Left ventricle myocardium inferior (tissue), 1 donor: ENCODE measurements around the gene LHFPL6. TPM values are rescaled to one million over a fixed set of nuclear protein-coding genes. Genes with fewer than 3 reads are reported as not detected.

ENCODE experiments used
- DNase-seq: peaks from one replicate; pipeline ENCODE4 v3.0.0-alpha.2; 2020
- H3K27ac ChIP-seq: fragments of 200-600 bp; replicated peaks from 2 replicates; pipeline ENCODE4 v1.8.0; 2021
- H3K27me3 ChIP-seq: fragments of 200-600 bp; 2 replicates; pipeline ENCODE4 v1.8.0; 2021; ENCODE audit warnings: low read depth
- H3K36me3 ChIP-seq: fragments of 200-600 bp; 2 replicates; pipeline ENCODE4 v1.8.0; 2021
- H3K4me1 ChIP-seq: fragments of 200-600 bp; 2 replicates; pipeline ENCODE4 v1.8.0; 2021
- H3K4me3 ChIP-seq: fragments of 200-600 bp; 2 replicates; pipeline ENCODE4 v1.8.0; 2021; ENCODE audit warnings: mild to moderate bottlenecking, moderate library complexity
- H3K9me3 ChIP-seq: fragments of 200-600 bp; replicated peaks from 2 replicates; pipeline ENCODE4 v1.8.0; 2021
- CTCF ChIP-seq: fragments of 200-600 bp; IDR thresholded peaks from 2 replicates; pipeline ENCODE4 v1.8.0; 2021; ENCODE audit warnings: antibody characterized with exemption, mild to moderate bottlenecking, borderline replicate concordance
- intact Hi-C: fragments of 100-400 bp; cut with micrococcal nuclease; formaldehyde crosslinking; loops from one replicate; pipeline ENCODE4 v1.11.0; 2022
- total RNA-seq: library from RNA; stranded (reverse); fragmentation: NEBNext Ultra II Directional; extraction: Animal tissue kit (Norgen Biotek cat#: 25700); gene quantifications from one replicate; pipeline ENCODE4 v1.2.1, GENCODE V29; 2021
- donor health status: DM: no; HTN: yes; CAD: no; lungs with severe emphysema.

LHFPL6 gene
- total RNA-seq, 1 donor from 2014 or later, result 51.4 TPM

DNA sequence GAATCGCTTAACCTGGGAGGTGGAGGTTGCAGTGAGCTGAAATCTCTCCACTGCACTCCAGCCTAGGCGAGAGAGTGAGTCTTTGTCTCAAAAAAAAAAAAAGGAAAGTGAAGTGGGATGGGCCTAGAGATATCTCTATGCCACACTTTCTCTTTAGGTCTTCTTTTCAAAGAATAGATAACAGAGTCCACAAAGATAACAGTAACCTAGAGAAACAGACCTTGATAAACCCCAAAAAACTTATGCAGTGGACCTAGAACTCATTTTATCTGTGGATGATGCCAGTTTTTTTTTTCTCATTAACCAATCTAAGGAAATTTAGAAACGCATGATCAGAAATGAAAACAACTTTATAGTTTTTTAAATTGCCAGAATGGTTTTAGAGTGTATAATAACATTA lies 227.4 kb downstream of the LHFPL6 start:
- Histone ChIP-seq H3K9me3 (no peaks in the 10 kb centered on the region), H3K27me3 (no peaks in the 10 kb centered on the region), H3K36me3 (no peaks in the 10 kb centered on the region), H3K4me1 (peaks cover 81% of the 10 kb centered on the region), H3K27ac (no peak overlapping the region), H3K4me3 (no peak overlapping the region)
- intact Hi-C loops, result no loop called here
- no peak for DNase-seq
- no peak for TF ChIP-seq CTCF

GRCh38 chr13:39374741-39375189 lies 228.2 kb downstream of the LHFPL6 start:
- Histone ChIP-seq H3K4me3 (no peak overlapping the region), H3K4me1 (peaks cover 83% of the 10 kb centered on the region), H3K36me3 (no peaks in the 10 kb centered on the region), H3K9me3 (no peaks in the 10 kb centered on the region), H3K27ac (no peak overlapping the region), H3K27me3 (no peaks in the 10 kb centered on the region)
- intact Hi-C loops, result no loop called here
- TF ChIP-seq CTCF, result no peak
- DNase-seq, result no peak

GRCh38 chr13:39373145-39373544 lies 229.8 kb downstream of the LHFPL6 start:
- Histone ChIP-seq H3K9me3 (no peaks in the 10 kb centered on the region), H3K36me3 (no peaks in the 10 kb centered on the region), H3K27ac (no peak overlapping the region), H3K27me3 (no peaks in the 10 kb centered on the region), H3K4me3 (no peak overlapping the region), H3K4me1 (peaks cover 78% of the 10 kb centered on the region)
- TF ChIP-seq CTCF, result no peak
- DNase-seq, result no peak
- intact Hi-C loops, result no loop called here

- no peak for TF ChIP-seq CTCF
- intact Hi-C loops, result no loop called here
- H3K9me3 ChIP-seq, result no peaks in the 10 kb centered on the region
- H3K27ac ChIP-seq, result no peak overlapping the region
- no peaks in the 10 kb centered on the region for H3K27me3 ChIP-seq
- no peaks in the 10 kb centered on the region for H3K36me3 ChIP-seq
- H3K4me3 ChIP-seq, result no peak overlapping the region
- peaks cover 69% of the 10 kb centered on the region for H3K4me1 ChIP-seq
- DNase-seq, result no peak
Measured at GRCh38 chr13:39371706-39372105, 231.3 kb downstream of the LHFPL6 start.

GRCh38 chr13:39370554-39370953 lies 232.4 kb downstream of the LHFPL6 start:
- intact Hi-C loops, result no loop called here
- Histone ChIP-seq H3K4me1 (peaks cover 68% of the 10 kb centered on the region), H3K27ac (peak overlapping the region; percentile 35), H3K27me3 (no peaks in the 10 kb centered on the region), H3K36me3 (no peaks in the 10 kb centered on the region), H3K4me3 (no peak overlapping the region), H3K9me3 (no peaks in the 10 kb centered on the region)
- peak; percentile 35 for DNase-seq
- no peak for TF ChIP-seq CTCF

DNA sequence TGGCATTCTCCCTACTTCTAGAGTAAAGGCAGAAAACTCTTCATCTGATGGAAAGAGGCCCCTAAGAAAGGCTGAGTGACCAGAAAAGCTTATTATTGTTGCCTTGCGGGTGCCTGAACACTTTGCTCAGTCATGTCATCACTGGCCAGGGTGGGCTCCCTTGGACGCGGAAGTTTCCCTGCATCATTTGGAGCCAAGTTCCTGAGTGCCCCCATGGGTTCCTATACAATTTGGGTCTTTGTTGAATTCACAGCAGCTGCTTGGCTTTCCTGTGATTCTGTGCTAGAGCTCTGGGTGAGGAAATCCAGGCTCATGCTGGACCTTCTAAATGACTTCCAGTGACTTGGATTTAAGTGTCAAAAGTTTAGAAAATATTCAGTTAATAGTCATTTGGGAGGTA lies 232.9 kb downstream of the LHFPL6 start:
- H3K36me3 ChIP-seq, result no peaks in the 10 kb centered on the region
- DNase-seq, result no peak
- no peak for TF ChIP-seq CTCF
- H3K4me3 ChIP-seq, result no peak overlapping the region
- H3K27ac ChIP-seq, result peak overlapping the region; percentile 35
- no peaks in the 10 kb centered on the region for H3K9me3 ChIP-seq
- intact Hi-C loops, result no loop called here
- peaks cover 68% of the 10 kb centered on the region for H3K4me1 ChIP-seq
- H3K27me3 ChIP-seq, result no peaks in the 10 kb centered on the region
